COLO829 (cell line): ENCODE results near the gene SPDYE2.
"Not testable (repeated sequence)": the region's sequence is repeated elsewhere in the genome, so short reads cannot be mapped to it uniquely, and the experiment has no call there.

Experiments
- DNase-seq: peaks from one replicate; pipeline ENCODE4 v3.0.0; 2012; ENCODE audit warnings: low spot score

SPDYE2 gene

GRCh38 chr7:102550808-102551422 lies at the start of gene SPDYE2:
TSS of gene SPDYE2 (plus strand) at chr7:102551226. CDS start at chr7:102553256, 2,030 bp downstream.
- not testable (repeated sequence) for DNase-seq

GRCh38 chr7:102503141-102503540 lies 47.9 kb upstream of the SPDYE2 start:
- not testable (repeated sequence) for DNase-seq

GRCh38 chr7:102505298-102506185 lies 45.5 kb upstream of the SPDYE2 start:
- DNase-seq: not testable (repeated sequence)

GRCh38 chr7:102507410-102508088 lies 43.5 kb upstream of the SPDYE2 start:
- not testable (repeated sequence) for DNase-seq

GRCh38 chr7:102510575-102510974 lies 40.5 kb upstream of the SPDYE2 start:
- DNase-seq: not testable (repeated sequence)

- DNase-seq: not testable (repeated sequence)
Measured at GRCh38 chr7:102511860-102512522, 39.0 kb upstream of the SPDYE2 start.

- peak; percentile 0 for DNase-seq
Measured at GRCh38 chr7:102512642-102513221, 38.3 kb upstream of the SPDYE2 start.

- DNase-seq: not testable (repeated sequence)
Measured at GRCh38 chr7:102514881-102515721, 35.9 kb upstream of the SPDYE2 start.

GRCh38 chr7:102515889-102516288 lies 35.1 kb upstream of the SPDYE2 start:
- DNase-seq: not testable (repeated sequence)

GRCh38 chr7:102516951-102517350 lies 34.1 kb upstream of the SPDYE2 start:
- DNase-seq: not testable (repeated sequence)

GRCh38 chr7:102517550-102518147 lies 33.4 kb upstream of the SPDYE2 start, which contains the start of gene RASA4B:
TSS of gene RASA4B (minus strand) at chr7:102517777. CDS start at chr7:102517710, 67 bp downstream.
- not testable (repeated sequence) for DNase-seq

- DNase-seq: not testable (repeated sequence)
Measured at GRCh38 chr7:102520797-102521196, 30.2 kb upstream of the SPDYE2 start.

GRCh38 chr7:102524803-102525202 lies 26.2 kb upstream of the SPDYE2 start:
- DNase-seq: not testable (repeated sequence)

GRCh38 chr7:102527182-102527581 lies 23.8 kb upstream of the SPDYE2 start:
- DNase-seq: not testable (repeated sequence)

GRCh38 chr7:102527822-102528793 lies 22.9 kb upstream of the SPDYE2 start:
- not testable (repeated sequence) for DNase-seq

- not testable (repeated sequence) for DNase-seq
Measured at GRCh38 chr7:102531583-102531982, 19.4 kb upstream of the SPDYE2 start.

GRCh38 chr7:102532127-102532526 lies 18.9 kb upstream of the SPDYE2 start:
- not testable (repeated sequence) for DNase-seq

- DNase-seq: not testable (repeated sequence)
Measured at GRCh38 chr7:102535062-102535615, 15.9 kb upstream of the SPDYE2 start.
